Neutrophil (primary cell): ENCODE data around the gene ACSS3.

Source experiments
- H3K27ac ChIP-seq: fragments of 200-600 bp; sonication (generic); 2 replicates; pipeline ENCODE4 v1.5.1; 2016; ENCODE audit warnings: mild to moderate bottlenecking, moderate library complexity
- H3K27me3 ChIP-seq: fragments of 200-600 bp; sonication (generic); 2 replicates; pipeline ENCODE4 v1.6.0; 2016; ENCODE audit warnings: mild to moderate bottlenecking
- H3K36me3 ChIP-seq: fragments of 200-600 bp; sonication (generic); 2 replicates; pipeline ENCODE4 v1.5.1; 2017
- H3K4me1 ChIP-seq, 2 experiments: fragments of 200-600 bp in 1 of 2; sonication (generic) in 1 of 2; 1 replicate in 1 of 2; 2 replicates in 1 of 2; pipeline versions ENCODE4 v1.5.1 to v1.6.1; 2013 to 2016; ENCODE audit warnings: low read depth in 1 of 2, low read length in 1 of 2, mild to moderate bottlenecking in 1 of 2, moderate library complexity in 1 of 2; ENCODE audit not compliant: control insufficient read depth in 1 of 2, insufficient read depth in 1 of 2
- H3K4me3 ChIP-seq, 2 experiments: fragments of 200-600 bp in 1 of 2; sonication (generic) in 1 of 2; 1 replicate in 1 of 2; 2 replicates in 1 of 2; pipeline ENCODE4 v1.5.1; 2013 to 2016; ENCODE audit warnings: low read depth in 1 of 2, low read length in 1 of 2, mild to moderate bottlenecking in 1 of 2, moderate library complexity in 1 of 2
- H3K9me3 ChIP-seq: fragments of 200-600 bp; sonication (generic); 2 replicates; pipeline ENCODE4 v1.5.1; 2016
- TF ChIP-seq, protein P1 (sequence below): fragments of 200-600 bp; sonication (generic); IDR thresholded peaks from 2 replicates; pipeline ENCODE4 v1.5.1; 2016; ENCODE audit warnings: antibody characterized with exemption

Gene ACSS3

GRCh38 chr12:81300454-81300853 lies 222.6 kb downstream of the ACSS3 start:
- H3K4me1 ChIP-seq = no peaks in the 10 kb centered on the region
- no peaks in the 10 kb centered on the region for H3K27me3 ChIP-seq
- H3K27ac ChIP-seq = no peak overlapping the region
- TF ChIP-seq, protein P1, sequence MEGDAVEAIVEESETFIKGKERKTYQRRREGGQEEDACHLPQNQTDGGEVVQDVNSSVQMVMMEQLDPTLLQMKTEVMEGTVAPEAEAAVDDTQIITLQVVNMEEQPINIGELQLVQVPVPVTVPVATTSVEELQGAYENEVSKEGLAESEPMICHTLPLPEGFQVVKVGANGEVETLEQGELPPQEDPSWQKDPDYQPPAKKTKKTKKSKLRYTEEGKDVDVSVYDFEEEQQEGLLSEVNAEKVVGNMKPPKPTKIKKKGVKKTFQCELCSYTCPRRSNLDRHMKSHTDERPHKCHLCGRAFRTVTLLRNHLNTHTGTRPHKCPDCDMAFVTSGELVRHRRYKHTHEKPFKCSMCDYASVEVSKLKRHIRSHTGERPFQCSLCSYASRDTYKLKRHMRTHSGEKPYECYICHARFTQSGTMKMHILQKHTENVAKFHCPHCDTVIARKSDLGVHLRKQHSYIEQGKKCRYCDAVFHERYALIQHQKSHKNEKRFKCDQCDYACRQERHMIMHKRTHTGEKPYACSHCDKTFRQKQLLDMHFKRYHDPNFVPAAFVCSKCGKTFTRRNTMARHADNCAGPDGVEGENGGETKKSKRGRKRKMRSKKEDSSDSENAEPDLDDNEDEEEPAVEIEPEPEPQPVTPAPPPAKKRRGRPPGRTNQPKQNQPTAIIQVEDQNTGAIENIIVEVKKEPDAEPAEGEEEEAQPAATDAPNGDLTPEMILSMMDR = no peak
- H3K36me3 ChIP-seq = no peaks in the 10 kb centered on the region
- H3K4me3 ChIP-seq = no peak overlapping the region
- no peaks in the 10 kb centered on the region for H3K9me3 ChIP-seq

- no peak overlapping the region for H3K27ac ChIP-seq
- TF ChIP-seq, protein P1 = no peak
- no peaks in the 10 kb centered on the region for H3K36me3 ChIP-seq
- H3K27me3 ChIP-seq = no peaks in the 10 kb centered on the region
- H3K9me3 ChIP-seq = no peaks in the 10 kb centered on the region
- H3K4me3 ChIP-seq = no peak overlapping the region
- no peaks in the 10 kb centered on the region for H3K4me1 ChIP-seq
Observed at GRCh38 chr12:81303935-81304334, 226.1 kb downstream of the ACSS3 start.
